ENCODE measurements around the gene PXDC1. TPM values are rescaled to one million over a fixed set of nuclear protein-coding genes. Genes with fewer than 3 reads are reported as not detected.

Gene PXDC1
- total RNA-seq, 2 experiments from 2014 or later, result 0.29 to 0.36 TPM

DNA sequence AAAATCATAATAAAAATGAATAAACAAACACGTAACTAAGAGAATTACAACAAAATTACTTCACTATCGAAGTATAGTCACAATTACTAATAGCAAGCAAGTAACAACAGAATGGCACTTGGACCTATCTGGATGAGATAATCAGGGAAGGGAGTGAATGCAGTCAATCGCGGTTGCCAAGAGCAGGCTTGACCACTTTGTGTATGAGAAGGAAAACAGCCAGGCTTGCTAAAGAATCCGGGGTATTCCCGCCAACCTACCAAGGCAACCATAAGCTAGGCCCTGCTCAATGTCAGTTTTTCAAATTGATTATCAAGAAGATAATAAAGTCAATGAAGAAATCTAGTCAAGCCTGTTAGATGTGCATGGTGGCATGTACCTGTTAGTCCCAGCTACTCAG is 39.7 kb downstream of the PXDC1 start:
- intact Hi-C loops (cut with micrococcal nuclease), result no loop called here
- DNase-seq (no peak), ATAC-seq (no peak)
- TF ChIP-seq, protein P1, sequence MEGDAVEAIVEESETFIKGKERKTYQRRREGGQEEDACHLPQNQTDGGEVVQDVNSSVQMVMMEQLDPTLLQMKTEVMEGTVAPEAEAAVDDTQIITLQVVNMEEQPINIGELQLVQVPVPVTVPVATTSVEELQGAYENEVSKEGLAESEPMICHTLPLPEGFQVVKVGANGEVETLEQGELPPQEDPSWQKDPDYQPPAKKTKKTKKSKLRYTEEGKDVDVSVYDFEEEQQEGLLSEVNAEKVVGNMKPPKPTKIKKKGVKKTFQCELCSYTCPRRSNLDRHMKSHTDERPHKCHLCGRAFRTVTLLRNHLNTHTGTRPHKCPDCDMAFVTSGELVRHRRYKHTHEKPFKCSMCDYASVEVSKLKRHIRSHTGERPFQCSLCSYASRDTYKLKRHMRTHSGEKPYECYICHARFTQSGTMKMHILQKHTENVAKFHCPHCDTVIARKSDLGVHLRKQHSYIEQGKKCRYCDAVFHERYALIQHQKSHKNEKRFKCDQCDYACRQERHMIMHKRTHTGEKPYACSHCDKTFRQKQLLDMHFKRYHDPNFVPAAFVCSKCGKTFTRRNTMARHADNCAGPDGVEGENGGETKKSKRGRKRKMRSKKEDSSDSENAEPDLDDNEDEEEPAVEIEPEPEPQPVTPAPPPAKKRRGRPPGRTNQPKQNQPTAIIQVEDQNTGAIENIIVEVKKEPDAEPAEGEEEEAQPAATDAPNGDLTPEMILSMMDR (IDR thresholded peaks at IDR 0.05), result no peak
- peaks cover 5% of the 10 kb centered on the region for H3K9me3 Mint-ChIP-seq
- no peak overlapping the region for H3K27ac Mint-ChIP-seq
- peaks cover 4% of the 10 kb centered on the region for H3K36me3 Mint-ChIP-seq (ENCODE audit: low read depth)
- ChIA-PET CTCF (interaction anchor here (0.6 to 1.1 kb wide), 2 partner anchors 20 to 529 kb away, joined by 3 to 6 read pairs; no protein-coding TSS in a partner anchor), POLR2A (no interaction called here)
- H3K27me3 Mint-ChIP-seq, result no peaks in the 10 kb centered on the region
- H3K4me1 Mint-ChIP-seq (ENCODE audit: low read depth), result no peaks in the 10 kb centered on the region
- H3K4me3 Mint-ChIP-seq, result no peak overlapping the region

DNA sequence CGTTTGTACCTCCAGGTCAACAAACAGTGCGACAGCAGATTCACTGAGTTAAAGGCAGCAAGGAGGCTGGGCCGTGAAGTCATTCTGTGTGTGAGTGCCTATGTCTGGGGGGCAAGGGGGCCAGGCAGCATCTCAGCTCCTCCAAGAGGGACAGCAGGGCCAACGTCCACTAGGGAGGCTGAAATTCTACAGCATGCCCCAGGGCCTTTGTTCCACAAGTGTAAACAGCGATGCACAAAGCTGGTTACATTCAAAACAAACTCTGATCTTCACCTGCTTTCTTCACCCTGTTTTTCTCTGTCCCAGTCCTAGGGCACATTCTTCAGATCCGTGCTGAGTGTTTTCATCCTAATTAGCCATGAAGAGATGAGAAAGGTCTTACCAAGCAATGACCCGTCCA is 41.1 kb downstream of the PXDC1 start:
- ATAC-seq (no peak), DNase-seq (no peak)
- Mint-ChIP-seq H3K27ac (no peak overlapping the region), H3K9me3 (peaks cover 5% of the 10 kb centered on the region), H3K4me1 (ENCODE audit: low read depth) (no peaks in the 10 kb centered on the region), H3K27me3 (no peaks in the 10 kb centered on the region), H3K36me3 (ENCODE audit: low read depth) (peaks cover 4% of the 10 kb centered on the region), H3K4me3 (no peak overlapping the region)
- intact Hi-C loops (cut with micrococcal nuclease), result no loop called here
- POLR2A ChIA-PET, result no interaction called here
- CTCF ChIA-PET, result interaction anchor here (1.1 kb wide), 1 partner anchor 23 kb away, joined by 3 read pairs; no protein-coding TSS in a partner anchor
- TF ChIP-seq, protein P1 (IDR thresholded peaks at IDR 0.05), result no peak

DNA sequence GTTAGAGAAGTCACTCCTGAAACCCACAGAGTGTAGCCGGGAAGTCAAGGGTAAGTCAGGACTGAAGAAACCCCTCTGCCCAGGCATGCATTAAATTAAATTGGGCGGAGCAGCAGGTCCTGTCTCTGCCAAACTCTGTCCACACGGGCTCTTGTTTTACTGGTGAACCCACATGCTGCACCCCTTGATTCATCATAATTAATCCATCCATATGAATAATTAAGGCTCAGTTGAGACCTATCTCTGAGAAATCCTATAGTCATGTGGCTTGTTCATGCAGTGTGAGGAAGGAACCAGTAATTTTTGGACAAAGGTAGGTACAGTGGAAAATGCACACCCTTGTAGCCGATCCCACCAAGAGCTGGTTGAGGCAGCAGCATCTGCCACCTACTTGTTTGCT is 43.0 kb downstream of the PXDC1 start:
- POLR2A ChIA-PET, result no interaction called here
- no peaks in the 10 kb centered on the region for H3K4me1 Mint-ChIP-seq (ENCODE audit: low read depth)
- no peak overlapping the region for H3K4me3 Mint-ChIP-seq
- TF ChIP-seq, protein P1 (IDR thresholded peaks at IDR 0.05), result no peak
- H3K27me3 Mint-ChIP-seq, result no peaks in the 10 kb centered on the region
- intact Hi-C loops (cut with micrococcal nuclease), result no loop called here
- H3K27ac Mint-ChIP-seq, result no peak overlapping the region
- no peaks in the 10 kb centered on the region for H3K9me3 Mint-ChIP-seq
- H3K36me3 Mint-ChIP-seq (ENCODE audit: low read depth), result peaks cover 2% of the 10 kb centered on the region
- no peak for DNase-seq
- CTCF ChIA-PET, result no interaction called here
- ATAC-seq, result no peak

DNA sequence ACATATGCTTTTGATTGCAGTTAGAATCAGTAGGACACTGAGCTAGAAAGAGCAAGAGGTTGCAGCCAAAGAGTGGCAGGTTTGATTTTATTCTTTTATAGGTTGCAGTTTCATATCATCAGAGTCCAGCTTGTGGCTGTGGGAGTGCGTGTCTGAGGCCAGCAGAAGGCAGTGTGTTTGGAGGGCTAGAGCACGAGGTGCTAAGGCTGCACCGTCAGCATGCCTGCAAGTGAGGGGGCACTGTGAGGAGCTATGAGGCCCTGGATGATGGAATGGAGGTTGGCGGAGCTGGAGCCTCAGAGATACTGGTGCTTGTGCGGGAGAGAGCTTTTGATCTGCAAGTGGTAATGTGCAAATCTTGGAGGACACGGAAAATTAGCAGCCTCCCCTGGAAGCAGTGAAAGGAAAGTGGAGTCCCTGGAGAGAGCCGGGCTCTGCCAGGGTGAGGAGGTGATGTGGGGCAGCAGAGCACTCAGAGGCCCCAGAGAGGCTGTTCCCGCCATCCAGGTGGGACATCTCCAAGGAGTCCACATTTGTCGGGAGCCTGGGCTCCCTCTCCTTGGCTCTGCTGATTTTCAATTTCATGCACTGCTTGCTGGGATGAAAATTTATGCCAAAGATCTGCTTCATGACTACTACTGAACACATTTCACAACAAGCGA is 43.6 kb downstream of the PXDC1 start:
- intact Hi-C loops (cut with micrococcal nuclease), result no loop called here
- ATAC-seq (no peak), DNase-seq (no peak)
- Mint-ChIP-seq H3K9me3 (no peaks in the 10 kb centered on the region), H3K36me3 (ENCODE audit: low read depth) (peaks cover 2% of the 10 kb centered on the region), H3K27ac (no peak overlapping the region), H3K4me3 (no peak overlapping the region), H3K27me3 (no peaks in the 10 kb centered on the region), H3K4me1 (ENCODE audit: low read depth) (no peaks in the 10 kb centered on the region)
- TF ChIP-seq, protein P1 (IDR thresholded peaks at IDR 0.05), result no peak
- ChIA-PET CTCF (no interaction called here), POLR2A (no interaction called here)

DNA sequence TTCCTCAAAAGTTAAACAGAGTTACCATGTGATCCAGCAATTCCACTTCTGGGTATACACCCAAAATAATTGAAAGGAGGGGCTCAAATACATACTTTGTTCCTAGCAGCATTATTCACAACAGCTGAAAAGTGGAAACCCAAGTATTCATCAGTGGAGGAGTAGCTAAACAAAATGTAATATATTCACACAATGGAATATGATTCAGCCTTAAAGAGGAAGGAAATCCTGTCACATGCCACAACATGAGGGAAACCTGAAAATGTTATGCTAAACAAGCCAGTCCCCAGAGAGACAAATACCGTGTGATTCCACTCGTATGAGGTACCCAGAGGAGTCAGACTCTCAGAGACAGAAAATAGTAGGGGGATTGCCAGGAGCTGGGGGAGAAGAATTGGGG is 44.5 kb downstream of the PXDC1 start:
- TF ChIP-seq, protein P1 (IDR thresholded peaks at IDR 0.05), result no peak
- no peak for DNase-seq
- Mint-ChIP-seq H3K36me3 (ENCODE audit: low read depth) (peaks cover 2% of the 10 kb centered on the region), H3K4me1 (ENCODE audit: low read depth) (no peaks in the 10 kb centered on the region), H3K4me3 (no peak overlapping the region), H3K27ac (no peak overlapping the region), H3K27me3 (no peaks in the 10 kb centered on the region), H3K9me3 (no peaks in the 10 kb centered on the region)
- intact Hi-C loops (cut with micrococcal nuclease), result no loop called here
- POLR2A ChIA-PET, result no interaction called here
- CTCF ChIA-PET, result interaction anchor here (0.5 kb wide), 1 partner anchor 1512 kb away, joined by 3 read pairs; no protein-coding TSS in a partner anchor
- no peak for ATAC-seq
